GOT3 (cell line): ENCODE data around the gene PCNX3.
"Not testable (repeated sequence)": the region's sequence is repeated elsewhere in the genome, so short reads cannot be mapped to it uniquely, and the experiment has no call there.

ENCODE experiments used
- DNase-seq: peaks from one replicate; lab custom pipeline; 2025; ENCODE audit warnings: mixed read lengths; lab: John Stamatoyannopoulos, UW

Gene PCNX3

DNA sequence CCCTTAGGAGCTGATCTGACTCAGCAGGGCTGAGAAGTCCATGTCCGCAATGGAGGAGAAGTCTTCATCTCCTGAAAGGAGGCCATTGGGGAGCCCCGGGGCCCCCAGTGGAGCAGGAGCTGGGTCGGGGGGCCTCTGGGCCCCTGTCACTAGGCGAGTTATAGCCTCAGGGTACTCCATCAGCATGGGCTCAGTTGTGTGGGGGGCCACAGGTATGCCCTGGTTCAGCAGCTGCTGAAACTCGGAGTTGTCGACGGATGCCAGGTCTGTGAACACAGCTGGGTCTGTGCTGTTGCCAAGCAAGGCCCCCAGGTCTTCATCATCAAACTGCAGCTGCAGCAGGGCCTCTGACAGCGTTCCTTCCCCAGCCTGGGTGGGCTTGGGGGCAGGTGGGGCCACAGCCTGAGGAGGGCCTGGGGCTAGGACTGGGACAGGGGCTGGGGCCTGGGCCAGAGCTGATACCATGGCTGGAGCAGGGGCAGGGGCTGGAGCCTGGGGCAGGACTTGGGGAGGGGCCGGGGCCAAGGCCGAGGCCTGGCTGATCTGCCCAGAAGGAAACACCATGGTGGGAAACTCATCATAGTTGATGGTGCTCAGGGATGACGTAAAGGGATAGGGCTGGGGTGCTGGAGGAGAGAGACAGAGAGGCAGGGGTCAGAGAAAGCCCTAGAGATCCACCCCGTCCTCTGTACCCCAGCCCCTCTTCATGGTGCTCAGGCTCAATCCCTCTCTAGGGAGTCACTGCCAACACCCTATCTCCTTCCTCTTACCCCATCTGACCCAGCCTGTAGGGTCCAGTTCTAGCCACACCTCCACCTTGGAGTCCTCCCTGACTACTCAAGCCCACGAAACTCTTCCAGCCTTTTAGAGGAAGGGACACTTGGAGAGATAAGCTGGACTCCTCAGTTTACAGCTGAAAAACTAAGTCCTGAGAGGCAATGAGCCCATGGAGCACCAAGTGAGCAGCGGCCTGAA lies 39.1 kb downstream of the PCNX3 start:
- DNase-seq, result no peak

DNA sequence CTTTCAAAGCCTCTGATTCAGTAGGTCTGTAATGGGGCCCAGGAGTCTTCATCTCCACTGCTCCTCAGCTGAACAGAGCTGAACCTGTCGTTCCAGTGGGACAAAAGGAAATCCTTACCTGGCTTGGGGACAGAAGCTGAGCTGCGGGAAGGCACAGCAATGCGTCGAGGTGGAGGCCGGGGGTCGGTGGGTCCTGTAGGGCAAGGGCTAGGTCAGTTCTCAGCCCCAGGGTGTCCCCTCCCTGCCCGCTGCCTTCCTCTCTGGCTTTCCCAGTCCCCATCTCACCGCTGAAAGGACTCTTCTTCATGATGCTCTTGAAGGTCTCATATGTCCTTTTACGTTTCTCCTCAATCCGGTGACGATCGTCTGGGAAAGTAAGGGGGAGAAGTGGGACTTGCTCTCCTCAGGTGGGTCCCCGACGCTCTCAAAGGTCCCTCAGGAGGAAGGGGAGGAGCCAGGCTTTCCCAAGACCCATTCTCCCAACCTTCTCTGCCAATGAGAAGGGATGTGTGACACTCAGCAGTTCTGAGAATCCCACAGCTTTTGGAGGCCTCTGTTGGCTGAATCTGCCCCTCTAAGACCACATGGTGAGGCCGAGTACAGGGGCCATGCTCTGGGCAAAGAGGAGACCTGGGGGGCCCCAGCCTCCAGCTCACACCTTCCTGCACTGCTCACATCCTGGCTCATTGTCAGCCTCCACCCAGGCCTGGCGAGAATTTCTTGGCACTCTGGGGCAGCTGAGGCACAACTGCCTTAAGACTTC lies 40.2 kb downstream of the PCNX3 start:
- no peak for DNase-seq

DNA sequence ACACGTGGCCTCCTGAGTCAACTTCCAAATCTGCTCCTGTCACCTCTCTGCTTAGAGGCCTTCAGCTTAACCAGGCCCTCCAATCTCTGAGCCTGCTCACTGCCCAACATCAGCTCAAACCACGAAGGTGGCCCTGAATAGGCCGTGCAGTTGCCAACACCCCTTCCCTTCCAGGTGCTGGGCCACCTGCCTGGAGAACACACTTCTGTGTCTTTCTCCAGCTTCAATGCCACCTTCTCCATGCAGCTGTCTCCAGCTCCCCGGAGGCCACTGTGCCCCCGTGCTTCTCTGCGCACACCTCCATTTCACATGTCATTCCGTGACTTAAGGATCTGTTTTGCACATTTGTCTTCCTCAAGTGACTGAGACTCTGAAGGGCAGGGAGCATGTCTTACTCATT lies 41.9 kb downstream of the PCNX3 start:
- DNase-seq, result no peak

DNA sequence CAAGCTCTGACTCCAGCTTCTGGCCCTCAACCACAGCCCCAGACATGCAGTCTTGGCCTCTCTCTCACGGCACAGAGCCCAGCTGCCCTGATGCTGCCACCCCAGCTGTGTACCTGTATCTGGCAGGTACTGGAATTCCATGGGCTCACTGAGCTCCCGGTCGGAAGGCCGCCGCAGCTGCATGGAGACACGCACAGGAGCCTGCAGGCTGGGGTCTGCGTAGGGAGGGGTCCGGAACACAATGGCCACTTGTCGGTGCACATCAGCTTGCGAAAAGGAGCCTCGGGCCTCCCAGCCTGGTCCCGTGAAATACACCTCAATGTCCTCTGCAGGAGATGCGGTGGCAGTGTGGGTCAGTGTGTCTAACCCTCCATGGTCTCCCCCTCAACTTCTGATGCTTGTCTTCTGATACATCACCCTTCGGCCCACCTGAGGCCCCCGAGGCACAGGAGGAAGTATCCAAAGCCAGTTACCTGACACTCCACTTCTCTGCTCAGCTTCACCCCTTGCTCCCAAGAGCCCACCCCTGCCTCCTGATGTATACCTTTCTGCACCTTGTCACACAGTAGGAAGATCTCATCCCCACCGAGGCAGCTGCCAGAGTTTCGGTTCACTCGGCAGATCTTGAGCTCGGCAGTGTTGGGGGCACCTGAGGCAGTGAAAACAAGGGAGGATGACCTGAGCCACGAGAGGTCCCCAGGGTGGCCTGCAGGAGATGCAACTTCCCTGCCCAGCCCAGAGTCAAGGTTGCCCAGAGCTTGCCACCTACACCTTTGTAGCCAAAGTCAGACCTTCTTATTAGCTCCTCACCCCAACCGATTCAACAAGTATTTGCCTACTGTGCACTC lies 42.8 kb downstream of the PCNX3 start:
- no peak for DNase-seq

DNA sequence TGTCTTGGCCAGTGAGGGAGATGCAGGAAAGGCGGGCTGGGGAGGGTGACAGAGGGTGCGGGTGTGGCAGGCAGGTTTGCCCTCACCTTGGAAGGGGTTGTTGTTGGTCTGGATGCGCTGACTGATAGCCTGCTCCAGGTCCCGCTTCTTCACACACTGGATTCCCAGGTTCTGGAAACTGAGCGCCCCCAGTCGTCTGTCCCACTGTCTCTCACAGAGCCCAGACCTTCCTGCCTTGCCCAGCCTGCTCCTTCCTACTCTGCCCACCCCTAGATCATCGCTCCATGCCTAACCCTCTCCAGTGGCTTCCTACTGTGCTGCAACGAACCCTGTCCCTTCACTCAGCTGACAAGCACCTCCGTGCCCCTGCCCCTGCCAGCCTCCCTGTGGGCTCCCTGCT lies 44.5 kb downstream of the PCNX3 start:
- no peak for DNase-seq

DNA sequence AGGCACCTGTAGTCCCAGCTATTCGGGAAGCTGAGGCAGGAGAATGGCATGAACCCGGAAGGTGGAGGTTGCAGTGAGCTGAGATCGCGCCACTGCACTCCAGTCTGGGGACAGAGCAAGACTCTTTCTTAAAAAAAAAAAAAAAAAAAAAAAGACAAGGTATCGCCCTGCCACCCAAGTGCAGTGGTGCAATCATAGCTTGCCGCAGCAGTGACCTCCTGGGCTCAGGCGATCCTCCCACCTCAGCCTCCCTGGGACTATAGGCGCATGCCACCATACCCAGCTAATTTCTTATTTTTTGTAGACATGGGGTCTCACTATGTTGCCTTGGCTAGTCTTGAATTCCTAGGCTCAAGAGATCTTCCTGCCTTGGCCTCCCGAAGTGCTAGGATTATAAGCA lies 45.3 kb downstream of the PCNX3 start:
- DNase-seq, result not testable (repeated sequence)

DNA sequence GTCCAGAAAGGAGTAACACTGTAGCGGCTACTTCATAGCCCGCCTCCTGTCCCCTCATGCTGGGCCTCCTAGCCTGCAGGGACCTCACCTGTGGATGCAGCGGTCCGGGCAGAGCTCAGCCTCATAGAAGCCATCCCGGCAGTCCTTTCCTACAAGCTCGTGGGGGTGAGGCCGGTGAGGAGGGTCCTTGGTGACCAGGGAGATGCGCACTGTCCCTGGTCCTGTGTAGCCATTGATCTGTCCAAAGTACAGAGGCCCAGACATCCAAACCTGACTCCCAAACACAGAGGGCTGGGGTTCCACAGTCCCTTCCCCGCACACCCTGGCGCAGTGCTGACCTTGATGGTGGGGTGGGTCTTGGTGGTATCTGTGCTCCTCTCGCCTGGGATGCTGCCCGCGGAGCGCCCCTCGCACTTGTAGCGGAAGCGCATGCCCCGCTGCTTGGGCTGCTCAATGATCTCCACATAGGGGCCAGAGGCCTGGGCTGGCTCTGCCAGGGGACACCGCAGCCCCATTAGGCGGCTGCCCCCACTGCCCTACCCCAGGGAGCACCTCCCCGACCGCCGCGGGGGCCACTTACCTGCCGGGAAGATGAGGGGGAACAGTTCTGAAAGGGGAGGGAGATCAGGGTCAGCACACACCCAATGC lies 46.1 kb downstream of the PCNX3 start:
- DNase-seq, result no peak

DNA sequence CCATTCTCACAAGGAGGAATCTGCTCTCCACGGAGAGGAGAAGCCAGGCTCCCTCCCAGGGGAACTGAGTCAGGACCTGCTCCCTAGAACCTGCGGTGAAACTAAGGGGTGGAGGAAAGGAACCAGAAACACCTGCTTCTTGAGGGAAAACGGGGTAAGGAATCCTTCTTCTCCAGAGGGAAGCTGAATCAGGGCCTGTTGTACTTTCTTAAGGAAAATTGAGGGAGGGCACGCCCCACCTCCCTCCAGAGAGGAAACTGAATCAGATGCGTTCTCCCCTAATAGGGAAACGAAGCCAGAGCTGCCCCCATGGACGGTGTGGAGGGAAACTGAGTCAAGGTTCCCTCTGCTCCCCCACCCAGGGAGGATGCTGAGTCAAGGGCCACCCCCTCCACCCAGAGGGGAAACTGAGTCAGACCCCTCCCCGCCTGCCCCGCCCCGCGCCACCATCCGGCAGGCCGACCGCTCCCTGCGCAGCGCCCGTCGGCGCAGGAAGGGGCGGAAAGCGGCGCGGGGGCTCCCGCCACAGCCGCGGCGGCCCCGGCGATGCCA lies 46.7 kb downstream of the PCNX3 start:
- DNase-seq, result no peak

DNA sequence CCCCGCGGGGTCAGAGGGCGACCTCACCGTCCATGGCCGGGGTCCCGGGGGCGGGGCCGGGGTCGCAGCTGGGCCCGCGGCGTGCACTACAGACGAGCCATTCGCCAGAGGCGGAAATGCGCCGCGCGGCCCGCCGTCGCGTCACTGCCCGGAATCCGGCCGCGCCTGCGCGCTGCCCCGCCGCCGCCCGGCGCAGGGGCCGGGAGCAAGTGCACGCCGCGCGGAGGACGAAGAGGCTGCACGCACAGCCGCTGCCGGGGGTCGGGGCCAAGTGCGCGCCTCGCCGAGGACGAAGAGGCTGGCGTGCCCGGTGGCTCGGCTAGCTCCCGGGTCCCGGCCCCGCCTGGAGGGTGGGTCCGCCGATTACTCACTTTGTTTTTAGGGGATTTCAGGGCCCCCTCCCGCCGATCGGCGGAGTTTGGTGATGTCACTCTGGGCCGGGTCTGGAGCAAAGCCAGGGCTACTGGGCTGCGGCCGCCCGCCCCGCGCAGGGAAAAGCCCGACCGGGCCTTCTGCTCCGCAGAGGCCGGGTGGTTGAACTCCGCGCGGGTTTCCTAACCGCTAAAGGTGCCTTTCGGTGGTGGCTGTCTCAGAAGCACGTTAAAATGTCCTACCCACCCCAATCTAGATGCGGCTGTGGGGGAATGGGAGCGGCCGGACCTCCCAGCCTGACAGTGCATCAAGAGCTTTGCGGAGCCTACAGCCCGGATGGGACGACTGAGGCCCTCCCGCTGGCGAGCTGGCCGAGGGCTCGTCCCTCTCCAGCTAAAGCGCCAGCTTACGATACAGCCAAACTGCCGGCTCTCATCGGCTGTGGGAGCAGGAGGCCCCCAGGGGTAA lies 47.4 kb downstream of the PCNX3 start, which contains the start of gene RELA:
Gene RELA (minus strand): TSS at position 118 of the 840 bp plus-strand sequence. CDS start 84 bp downstream, at position 34.
- DNase-seq, result peak; percentile 64

DNA sequence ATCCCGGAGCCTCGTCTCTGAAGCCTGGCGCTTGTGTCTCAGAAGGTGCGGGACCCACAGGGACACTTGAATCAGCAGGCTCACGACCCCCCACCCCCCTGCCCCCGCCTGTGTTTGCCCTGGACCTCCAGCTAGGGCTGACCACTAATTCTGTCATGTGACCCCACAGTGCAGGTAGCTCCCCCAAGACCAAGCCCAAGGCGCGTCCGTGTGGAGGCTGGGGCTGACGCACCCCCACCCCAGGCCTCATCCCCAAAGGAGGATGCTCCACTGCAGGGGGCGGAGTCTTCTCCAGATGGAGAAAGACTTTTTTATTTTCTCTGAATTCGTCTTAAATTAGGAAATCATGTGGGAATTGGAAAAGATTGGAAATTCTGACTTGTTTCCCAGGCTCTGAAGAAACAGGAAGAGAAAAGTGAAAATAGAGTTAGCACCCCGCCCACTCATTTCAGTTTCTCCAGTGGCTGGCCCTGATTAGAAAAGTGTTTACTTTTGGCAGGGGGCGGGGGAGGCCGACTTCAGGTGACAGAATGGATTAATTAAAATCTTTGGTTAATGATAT lies 48.1 kb downstream of the PCNX3 start:
- no peak for DNase-seq

DNA sequence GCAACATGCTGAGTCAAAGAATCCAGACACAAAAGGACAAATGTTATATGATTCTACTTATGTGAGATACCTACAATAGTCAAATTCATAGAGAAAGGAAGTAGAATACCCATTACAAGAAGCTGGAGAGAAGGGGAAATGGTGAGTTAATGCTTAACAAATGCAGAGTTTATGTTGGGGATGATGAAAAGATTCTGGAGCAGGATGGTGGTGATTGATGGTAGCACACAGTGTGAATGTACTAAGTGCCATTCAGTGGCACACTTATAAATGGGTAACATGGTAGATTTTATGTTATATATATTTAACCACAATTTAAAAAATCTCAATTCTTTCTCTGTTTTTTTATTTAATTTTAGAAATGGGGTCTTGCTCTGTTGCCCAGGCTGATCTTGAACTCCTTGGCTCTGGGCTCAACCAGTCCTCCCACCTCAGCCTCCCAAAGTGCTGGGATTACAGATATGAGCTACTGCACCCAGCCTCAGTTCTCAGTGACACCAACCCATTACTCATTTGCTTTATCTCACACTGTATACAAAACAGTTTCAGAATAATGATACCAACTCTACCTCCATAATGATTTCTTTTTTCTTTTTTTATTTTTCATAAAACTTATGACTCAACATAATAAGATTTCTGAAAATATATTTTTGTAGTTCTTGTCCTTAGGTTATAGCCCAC lies 56.7 kb downstream of the PCNX3 start:
- no peak for DNase-seq

DNA sequence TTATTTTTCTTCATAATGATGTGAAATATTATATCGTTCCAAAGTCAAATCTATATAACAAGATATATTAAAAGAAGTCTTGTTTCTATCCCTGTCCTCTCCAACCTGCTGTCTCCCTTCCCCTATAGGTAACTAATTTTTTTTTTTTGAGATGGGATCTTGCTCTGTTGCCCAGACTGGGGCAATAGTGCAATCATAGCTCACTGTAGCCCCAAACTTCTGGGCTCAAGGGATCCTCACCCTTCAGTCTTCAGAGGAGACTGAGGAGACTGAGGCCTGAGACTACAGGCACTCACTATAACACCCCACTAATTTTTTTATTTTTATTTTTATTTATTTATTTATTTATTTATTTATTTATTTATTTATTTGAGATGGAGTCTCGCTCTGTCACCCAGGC lies 57.4 kb downstream of the PCNX3 start:
- no peak for DNase-seq

DNA sequence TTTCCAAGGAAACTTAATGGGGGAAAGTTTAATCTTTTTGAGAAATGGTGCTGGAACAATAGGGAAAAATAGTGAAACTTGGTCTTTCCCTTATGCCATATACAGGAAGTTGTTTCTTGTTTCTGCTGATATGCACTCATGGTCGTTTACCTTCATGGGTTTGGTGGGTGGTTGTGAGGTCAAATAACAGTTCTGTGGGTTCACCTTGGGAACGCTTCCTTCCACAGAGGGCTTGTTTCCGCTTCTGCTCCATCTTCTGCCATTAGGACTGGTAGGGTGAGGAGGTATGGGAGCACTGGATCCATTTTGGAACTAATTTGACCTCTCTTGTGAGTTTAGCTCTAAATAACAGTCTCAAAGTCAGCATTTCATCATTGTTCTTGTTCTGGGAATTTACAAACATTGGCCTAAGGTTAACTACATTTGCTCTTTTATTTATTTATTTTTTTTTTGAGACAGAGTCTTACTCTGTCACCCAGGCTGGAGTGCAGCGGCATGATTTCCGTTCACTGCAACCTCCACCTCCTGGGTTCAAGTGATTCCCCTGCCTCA lies 64.7 kb downstream of the PCNX3 start:
- DNase-seq, result no peak

DNA sequence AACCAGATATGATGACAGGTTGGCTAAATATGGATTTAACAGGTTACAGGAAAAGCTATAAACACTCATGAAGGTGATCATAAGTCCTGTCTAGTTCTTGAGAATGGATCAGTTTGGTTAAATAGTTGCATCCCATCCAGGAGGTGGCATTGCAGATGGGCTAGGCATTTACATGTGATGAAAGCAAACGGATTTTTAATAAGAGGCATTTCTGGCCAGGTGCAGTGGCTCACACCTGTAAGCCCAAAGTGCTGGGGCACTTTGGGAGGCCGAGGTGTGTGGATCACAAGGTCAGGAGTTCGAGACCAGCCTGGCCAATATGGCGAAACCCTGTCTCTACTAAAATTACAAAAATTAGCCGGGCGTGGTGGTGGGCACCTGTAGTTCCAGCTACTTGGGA lies 67.9 kb downstream of the PCNX3 start:
- not testable (repeated sequence) for DNase-seq

DNA sequence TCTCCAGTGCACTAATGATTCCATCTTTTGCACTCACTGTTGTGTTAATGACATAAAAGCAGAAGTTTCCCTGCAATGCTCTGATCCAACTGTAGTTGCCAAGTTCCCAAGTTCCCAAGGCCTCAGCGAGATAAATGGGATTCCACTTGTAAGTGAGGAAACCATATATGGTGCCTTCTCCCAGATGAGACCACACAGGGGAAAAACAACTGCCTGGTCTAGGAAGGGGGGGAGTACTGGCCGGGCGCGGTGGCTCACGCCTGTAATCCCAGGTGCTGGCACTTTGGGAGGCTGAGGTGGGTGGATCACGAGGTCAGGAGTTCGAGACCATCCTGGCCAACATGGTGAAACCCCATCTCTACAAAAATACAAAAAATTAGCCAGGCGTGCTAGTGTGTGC lies 70.4 kb downstream of the PCNX3 start:
- DNase-seq, result no peak
